DMS 273 (cell line): ENCODE measurements around the gene NRIP1.
A peak's percentile ranks its signal among the peaks of the same experiment; 100 is the strongest.

ENCODE experiments used
- DNase-seq: peaks from one replicate; lab custom pipeline; 2025; ENCODE audit not compliant: unreplicated experiment; lab: John Stamatoyannopoulos, UW

Gene NRIP1

GRCh38 chr21:15064576-15065391 is at the start of gene NRIP1:
TSS of gene NRIP1 (minus strand) at chr21:15065000. CDS start at chr21:14968192, 96,808 bp downstream.
- DNase-seq: peak; percentile 90

- no peak for DNase-seq
Observed at GRCh38 chr21:15112858-15113257, 48.1 kb upstream of the NRIP1 start.

GRCh38 chr21:15108801-15109200 is 44.0 kb upstream of the NRIP1 start:
- DNase-seq: no peak

GRCh38 chr21:15104470-15104869 is 39.7 kb upstream of the NRIP1 start:
- DNase-seq: no peak

- DNase-seq: peak; percentile 3
Observed at GRCh38 chr21:15098908-15099307, 34.1 kb upstream of the NRIP1 start.

- DNase-seq: no peak
Observed at GRCh38 chr21:15098181-15098580, 33.4 kb upstream of the NRIP1 start.

GRCh38 chr21:15097580-15097979 is 32.8 kb upstream of the NRIP1 start:
- no peak for DNase-seq

GRCh38 chr21:15096146-15096545 is 31.3 kb upstream of the NRIP1 start:
- DNase-seq: no peak

- DNase-seq: no peak
Observed at GRCh38 chr21:15095326-15095725, 30.5 kb upstream of the NRIP1 start.

- no peak for DNase-seq
Observed at GRCh38 chr21:15094706-15095105, 29.9 kb upstream of the NRIP1 start.

GRCh38 chr21:15093216-15093615 is 28.4 kb upstream of the NRIP1 start:
- no peak for DNase-seq

- DNase-seq: no peak
Observed at GRCh38 chr21:15092745-15093144, 27.9 kb upstream of the NRIP1 start.

- no peak for DNase-seq
Observed at GRCh38 chr21:15090390-15090789, 25.6 kb upstream of the NRIP1 start.

GRCh38 chr21:15088488-15088887 is 23.7 kb upstream of the NRIP1 start:
- DNase-seq: no peak

GRCh38 chr21:15084668-15085067 is 19.9 kb upstream of the NRIP1 start:
- no peak for DNase-seq

GRCh38 chr21:15080526-15080925 is 15.7 kb upstream of the NRIP1 start:
- DNase-seq: peak; percentile 39

GRCh38 chr21:15079269-15079668 is 14.5 kb upstream of the NRIP1 start:
- DNase-seq: no peak

- DNase-seq: no peak
Observed at GRCh38 chr21:15078180-15078579, 13.4 kb upstream of the NRIP1 start.

GRCh38 chr21:15077529-15078145 is 12.8 kb upstream of the NRIP1 start:
- DNase-seq: peak; percentile 3

- no peak for DNase-seq
Observed at GRCh38 chr21:15076730-15077129, 11.9 kb upstream of the NRIP1 start.

- peak; percentile 8 for DNase-seq
Observed at GRCh38 chr21:15071009-15071408, 6.2 kb upstream of the NRIP1 start.

- DNase-seq: no peak
Observed at GRCh38 chr21:15066123-15066575, 1.3 kb upstream of the NRIP1 start.
